Natural killer cell (primary cell): ENCODE measurements around the gene ARSG. TPM values are rescaled to one million over a fixed set of nuclear protein-coding genes. Genes with fewer than 3 reads are reported as not detected.
A peak's percentile ranks its signal among the peaks of the same experiment; 100 is the strongest.

Source experiments
- ATAC-seq, 3 donors: fragments of 150-1000 bp in 2 of 3; fragments of 200-7000 bp in 1 of 3; cut with Tn5 transposase; 1 replicate in 1 of 3; 2 replicates in 2 of 3; pipeline ENCODE4 v1.10.0; 2021; ENCODE audit warnings: mild to moderate bottlenecking in 2 of 3, moderate library complexity in 2 of 3
- DNase-seq, 2 donors: peaks; one replicate each; pipeline versions ENCODE4 v3.0.0 to v3.0.0-alpha.2; 2013 to 2021; ENCODE audit warnings: mixed read lengths in 1 of 2
- H3K27ac ChIP-seq: one replicate; pipeline ENCODE4 v1.5.1; 2013; ENCODE audit warnings: mild to moderate bottlenecking, low read length
- H3K27me3 ChIP-seq: one replicate; pipeline ENCODE4 v1.6.1; 2013; ENCODE audit warnings: low read length; ENCODE audit not compliant: control insufficient read depth, insufficient read depth
- H3K36me3 ChIP-seq: one replicate; pipeline ENCODE4 v1.6.1; 2013; ENCODE audit warnings: low read length; ENCODE audit not compliant: control insufficient read depth, insufficient read depth
- H3K4me1 ChIP-seq: one replicate; pipeline ENCODE4 v1.6.1; 2013; ENCODE audit warnings: low read length; ENCODE audit not compliant: control insufficient read depth, insufficient read depth
- H3K4me3 ChIP-seq: one replicate; pipeline ENCODE4 v1.5.1; 2013; ENCODE audit warnings: low read length
- H3K9me3 ChIP-seq: one replicate; pipeline ENCODE4 v1.6.1; 2013; ENCODE audit warnings: low read length; ENCODE audit not compliant: control insufficient read depth, insufficient read depth
- H3K27ac Mint-ChIP-seq, 2 donors: one replicate each; pipeline ENCODE4 v1.8.0; 2022; ENCODE audit warnings: mild to moderate bottlenecking in 2 of 2, mixed read lengths in 2 of 2, moderate library complexity in 1 of 2
- H3K27me3 Mint-ChIP-seq, 2 donors: one replicate each; pipeline ENCODE4 v1.8.0; 2022; ENCODE audit warnings: low read depth in 2 of 2, mixed read lengths in 2 of 2
- H3K36me3 Mint-ChIP-seq: one replicate; pipeline ENCODE4 v1.8.0; 2022; ENCODE audit warnings: mixed read lengths
- H3K4me1 Mint-ChIP-seq, 2 donors: one replicate each; pipeline ENCODE4 v1.8.0; 2022; ENCODE audit warnings: mixed read lengths in 2 of 2
- H3K4me3 Mint-ChIP-seq: one replicate; pipeline ENCODE4 v1.8.0; 2022; ENCODE audit warnings: mild to moderate bottlenecking, moderate library complexity, mixed read lengths
- H3K9me3 Mint-ChIP-seq, 2 donors: one replicate each; pipeline ENCODE4 v1.8.0; 2022; ENCODE audit warnings: mixed read lengths in 2 of 2
- CTCF ChIP-seq: fragments of 200-600 bp; IDR thresholded peaks from one replicate; pipeline ENCODE4 v1.8.0; 2022; ENCODE audit warnings: antibody characterized with exemption
- WGBS: methylation state at CpG from one replicate; pipeline ENCODE4 v1.1.7; 2013; ENCODE audit warnings: missing lambda C conversion rate; ENCODE audit not compliant: insufficient coverage; 5-methylcytosine and 5-hydroxymethylcytosine counted together
- intact Hi-C: fragments of 100-400 bp; cut with micrococcal nuclease; formaldehyde crosslinking; loops from one replicate; pipeline ENCODE4 v1.14.2; 2022
- total RNA-seq, 4 donors: library from RNA; stranded (reverse); fragments of 120-200 nt in 1 of 4; gene quantifications; one replicate each; pipeline versions ENCODE4 v1.2.3 to v1.2.4, GENCODE V29; 2013 to 2022

The ARSG gene
- total RNA-seq, 3 donors from 2014 or later (not counting 1 experiment from before 2014, with no cell fraction given): 34.8 to 52.3 (median 39.3) TPM

DNA sequence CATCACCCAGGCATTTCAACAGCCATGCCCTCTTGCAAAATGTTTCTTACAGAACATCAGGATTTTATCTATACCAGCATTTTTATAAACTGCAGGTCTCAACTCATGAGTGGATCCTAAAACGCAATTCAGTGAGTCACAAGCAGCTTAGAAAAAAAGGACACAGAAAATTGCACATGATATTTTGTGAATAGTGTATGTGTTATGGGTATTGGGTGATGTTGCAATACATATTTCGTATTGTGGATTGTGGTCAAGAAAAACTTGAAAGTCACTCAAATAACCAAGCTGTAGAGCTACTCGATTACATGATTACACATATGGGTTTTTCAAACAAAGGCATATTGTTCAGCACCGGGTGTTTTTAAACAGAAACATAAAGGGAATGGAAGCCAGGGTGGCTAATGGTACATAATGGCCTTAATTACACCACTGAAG is 164.6 kb downstream of the ARSG start:
- H3K27ac Mint-ChIP-seq: peak overlapping the region; percentile 94 to 97
- WGBS: 42% methylated on average over 3 of the region's 4 CpGs
- no peaks in the 10 kb centered on the region for H3K27me3 ChIP-seq
- peak overlapping the region; percentile 92 for H3K4me3 Mint-ChIP-seq
- intact Hi-C loops: no loop called here
- no peak for DNase-seq
- no peaks in the 10 kb centered on the region for H3K9me3 ChIP-seq
- H3K4me1 ChIP-seq: peaks cover 26% of the 10 kb centered on the region
- H3K4me1 Mint-ChIP-seq: peaks cover 49 to 52% of the 10 kb centered on the region in 2 donors
- no peak for ATAC-seq
- H3K9me3 Mint-ChIP-seq: no peaks in the 10 kb centered on the region
- H3K4me3 ChIP-seq: no peak overlapping the region
- H3K27me3 Mint-ChIP-seq: no peaks in the 10 kb centered on the region
- no peaks in the 10 kb centered on the region for H3K36me3 Mint-ChIP-seq
- peak overlapping the region; percentile 77 for H3K27ac ChIP-seq
- peaks cover 13% of the 10 kb centered on the region for H3K36me3 ChIP-seq
- no peak for TF ChIP-seq CTCF

- 48% methylated on average over 21 of the region's 23 CpGs for WGBS
Observed at GRCh38 chr17:68456339-68457167, 165.3 kb downstream of the ARSG start.

GRCh38 chr17:68457168-68457538 is 165.9 kb downstream of the ARSG start, which contains the start of gene WIPI1:
TSS of gene WIPI1 (minus strand) at chr17:68457496. CDS start at chr17:68457421, 75 bp downstream.
- Histone ChIP-seq H3K27ac (peak within 1 kb of the TSS; percentile 78), H3K27me3 (no peaks in the 10 kb centered on the region), H3K36me3 (peaks cover 3% of the 10 kb centered on the region), H3K9me3 (no peaks in the 10 kb centered on the region), H3K4me3 (peak within 1 kb of the TSS; percentile 64), H3K4me1 (peaks cover 37% of the 10 kb centered on the region)
- Mint-ChIP-seq H3K27me3 (no peaks in the 10 kb centered on the region), H3K9me3 (no peaks in the 10 kb centered on the region), H3K4me3 (peak within 1 kb of the TSS; percentile 92), H3K36me3 (no peaks in the 10 kb centered on the region), H3K4me1 (peaks cover 61 to 64% of the 10 kb centered on the region in 2 donors), H3K27ac (peak within 1 kb of the TSS; percentile 94 to 97)
- intact Hi-C loops: no loop called here
- no peak for DNase-seq
- peak in 1 of 3 donors; percentile 29 for ATAC-seq
- WGBS: under 1% methylated on average over 28 of the region's 39 CpGs
- TF ChIP-seq CTCF: no peak

More at GRCh38 chr17:68456339-68457167, 165.3 kb downstream of the ARSG start:
- no peak for TF ChIP-seq CTCF
- Histone ChIP-seq H3K4me3 (peak overlapping the region; percentile 64), H3K4me1 (peaks cover 32% of the 10 kb centered on the region), H3K9me3 (no peaks in the 10 kb centered on the region), H3K36me3 (peaks cover 9% of the 10 kb centered on the region), H3K27me3 (no peaks in the 10 kb centered on the region), H3K27ac (peak overlapping the region; percentile 77)
- Mint-ChIP-seq H3K4me1 (peaks cover 55 to 58% of the 10 kb centered on the region in 2 donors), H3K27me3 (no peaks in the 10 kb centered on the region), H3K4me3 (peak overlapping the region; percentile 92), H3K27ac (peak overlapping the region; percentile 94 to 97), H3K9me3 (no peaks in the 10 kb centered on the region), H3K36me3 (no peaks in the 10 kb centered on the region)
- DNase-seq (no peak), ATAC-seq (no peak)
- intact Hi-C loops: no loop called here
